GM10248 (cell line): ENCODE data around the gene SRCIN1.

Source experiments
- CTCF ChIA-PET: fragments of 300-600 bp; sonication (Branson Sonifier 250); formaldehyde crosslinking; extraction: SDS; loops from one replicate; lab custom pipeline; 2021; ENCODE audit warnings: antibody characterized with exemption; lab: Yijun Ruan, JAX
- POLR2A ChIA-PET: fragments of 350-650 bp; sonication (Branson Sonifier 250); formaldehyde crosslinking; extraction: SDS; loops from one replicate; lab custom pipeline; 2020; ENCODE audit warnings: antibody characterized with exemption; lab: Yijun Ruan, JAX
- DNase-seq: peaks from one replicate; pipeline ENCODE4 v3.0.0; 2012; ENCODE audit errors: extremely low spot score
- TF ChIP-seq, protein P1 (sequence below): IDR thresholded peaks from 2 replicates; pipeline ENCODE4 v1.5.1; 2012; ENCODE audit warnings: mild to moderate bottlenecking, low read depth; ENCODE audit errors: extremely low read depth, missing control alignments, control extremely low read depth

The SRCIN1 gene

DNA sequence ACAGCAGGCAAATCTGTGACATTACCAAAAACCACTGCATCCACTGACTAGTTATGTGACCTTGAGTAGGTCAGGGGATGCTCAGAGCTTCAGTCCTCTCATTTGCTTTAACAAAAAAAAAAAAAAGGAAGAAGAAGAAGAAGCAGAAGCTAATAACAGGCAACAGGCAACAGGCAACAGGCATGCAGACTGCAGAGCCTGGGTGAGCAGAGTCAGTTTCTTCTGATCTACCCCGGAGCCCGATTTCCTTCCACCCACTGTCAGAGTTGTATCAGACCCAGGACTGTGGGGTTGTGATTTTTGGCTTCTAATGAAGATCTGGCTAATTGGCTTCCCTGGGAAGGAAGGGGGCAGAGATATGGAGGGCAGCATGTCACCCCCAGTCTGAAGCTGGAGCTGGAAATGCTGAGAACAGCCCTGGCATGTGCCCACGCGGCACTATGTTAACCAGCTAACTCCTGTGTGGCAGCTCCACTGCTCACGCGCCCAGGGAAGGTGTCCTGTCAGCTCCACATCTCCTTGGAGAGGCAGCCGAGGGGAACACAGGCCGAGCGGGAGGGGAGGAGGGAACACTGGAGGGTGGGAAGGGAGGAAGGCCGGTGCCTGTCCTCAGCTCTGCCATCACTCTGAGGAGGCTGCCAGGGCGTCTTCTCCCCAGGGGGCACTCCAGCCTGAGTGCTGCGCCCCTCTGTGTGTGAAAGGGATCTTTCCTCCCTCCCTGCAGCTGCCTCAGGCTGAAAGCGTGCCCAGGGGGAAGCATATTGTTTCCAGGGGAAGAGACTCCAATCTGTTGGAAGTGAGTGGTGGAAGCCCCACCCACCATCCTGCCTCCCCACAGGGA lies 17.6 kb downstream of the SRCIN1 start:
- DNase-seq: no peak
- TF ChIP-seq, protein P1, sequence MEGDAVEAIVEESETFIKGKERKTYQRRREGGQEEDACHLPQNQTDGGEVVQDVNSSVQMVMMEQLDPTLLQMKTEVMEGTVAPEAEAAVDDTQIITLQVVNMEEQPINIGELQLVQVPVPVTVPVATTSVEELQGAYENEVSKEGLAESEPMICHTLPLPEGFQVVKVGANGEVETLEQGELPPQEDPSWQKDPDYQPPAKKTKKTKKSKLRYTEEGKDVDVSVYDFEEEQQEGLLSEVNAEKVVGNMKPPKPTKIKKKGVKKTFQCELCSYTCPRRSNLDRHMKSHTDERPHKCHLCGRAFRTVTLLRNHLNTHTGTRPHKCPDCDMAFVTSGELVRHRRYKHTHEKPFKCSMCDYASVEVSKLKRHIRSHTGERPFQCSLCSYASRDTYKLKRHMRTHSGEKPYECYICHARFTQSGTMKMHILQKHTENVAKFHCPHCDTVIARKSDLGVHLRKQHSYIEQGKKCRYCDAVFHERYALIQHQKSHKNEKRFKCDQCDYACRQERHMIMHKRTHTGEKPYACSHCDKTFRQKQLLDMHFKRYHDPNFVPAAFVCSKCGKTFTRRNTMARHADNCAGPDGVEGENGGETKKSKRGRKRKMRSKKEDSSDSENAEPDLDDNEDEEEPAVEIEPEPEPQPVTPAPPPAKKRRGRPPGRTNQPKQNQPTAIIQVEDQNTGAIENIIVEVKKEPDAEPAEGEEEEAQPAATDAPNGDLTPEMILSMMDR: no peak
- ChIA-PET CTCF (interaction anchor here (0.5 to 12.6 kb wide), 5 partner anchors 10 to 78 kb away, joined by 3 to 92 read pairs (median 8); no protein-coding TSS in a partner anchor), POLR2A (no interaction called here)

DNA sequence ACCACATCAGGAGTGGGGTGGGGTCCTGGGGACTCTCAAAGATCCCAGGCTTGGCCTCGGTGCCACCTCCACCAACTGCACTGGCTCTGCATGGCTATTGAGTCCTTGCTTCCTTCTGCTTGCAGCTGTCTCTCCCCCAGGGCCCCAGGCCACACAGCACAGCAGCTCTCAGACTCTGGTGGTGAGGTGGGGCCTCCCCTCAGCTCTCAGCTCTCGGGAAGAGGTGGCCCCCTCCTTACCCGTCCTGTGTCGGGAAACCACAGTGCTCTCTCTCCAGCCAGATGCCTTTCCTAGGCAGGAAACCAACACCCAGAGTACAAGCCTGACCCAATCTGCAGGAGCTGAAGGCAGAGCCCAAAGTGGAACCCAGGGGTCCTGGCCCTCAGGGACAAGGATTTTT lies 18.5 kb downstream of the SRCIN1 start:
- ChIA-PET CTCF (interaction anchor here (0.5 to 12.6 kb wide), 5 partner anchors 11 to 79 kb away, joined by 3 to 117 read pairs (median 35); no protein-coding TSS in a partner anchor), POLR2A (no interaction called here)
- TF ChIP-seq, protein P1: no peak
- no peak for DNase-seq

DNA sequence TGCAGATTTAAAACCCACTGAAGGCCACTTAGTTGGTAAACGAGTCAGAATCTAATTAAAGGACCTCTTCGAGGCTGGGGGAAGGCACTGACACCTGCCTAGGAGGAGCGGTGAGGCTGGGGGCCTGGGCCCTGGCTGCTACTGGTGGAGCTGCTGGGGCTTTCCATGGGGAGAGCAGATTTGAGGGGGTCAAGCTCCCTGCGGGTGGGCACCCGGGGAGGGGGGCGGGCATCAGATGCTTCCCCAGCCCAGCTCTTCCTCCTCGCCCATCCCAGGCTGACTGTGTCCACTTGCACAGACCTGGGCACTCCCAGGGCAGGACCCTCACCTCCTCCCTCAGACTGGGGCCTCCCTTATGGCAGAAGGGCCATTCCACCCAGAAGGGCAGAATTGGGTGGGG lies 19.0 kb downstream of the SRCIN1 start:
- TF ChIP-seq, protein P1: no peak
- ChIA-PET POLR2A (no interaction called here), CTCF (interaction anchor here (1.4 to 12.6 kb wide), 4 partner anchors 23 to 79 kb away, joined by 5 to 117 read pairs (median 64); no protein-coding TSS in a partner anchor)
- DNase-seq: no peak

DNA sequence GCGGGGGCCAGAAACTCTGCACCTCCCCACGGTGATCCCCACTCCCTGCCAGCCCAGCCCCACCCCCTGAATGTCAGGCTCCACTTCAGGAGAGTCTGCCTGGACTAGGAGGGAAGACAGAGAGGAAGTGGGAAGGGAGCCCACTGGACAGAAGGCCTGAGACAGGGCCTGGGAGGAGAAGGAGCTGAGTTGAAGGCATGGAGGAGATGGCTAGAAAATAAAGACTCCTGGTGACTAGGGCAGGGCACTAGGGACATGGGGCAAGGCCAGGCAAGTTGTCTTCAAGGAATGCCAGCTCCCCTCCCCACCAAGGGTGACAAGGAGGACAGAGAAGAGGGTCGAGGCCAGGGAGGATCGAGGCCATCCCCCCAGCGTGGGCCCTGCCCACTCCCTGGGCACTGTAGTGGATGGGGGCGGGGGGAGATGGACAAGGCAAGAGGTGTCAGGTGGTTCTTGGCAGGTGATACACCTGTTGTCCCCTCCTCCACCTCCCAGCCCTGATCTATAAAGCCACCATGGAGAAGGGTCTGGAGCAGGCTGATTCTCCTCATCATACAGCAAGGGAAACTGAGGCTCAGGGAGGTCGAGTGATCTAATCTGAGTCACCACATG lies 19.7 kb downstream of the SRCIN1 start:
- POLR2A ChIA-PET: no interaction called here
- TF ChIP-seq, protein P1: no peak
- CTCF ChIA-PET: interaction anchor here (0.9 to 12.6 kb wide), 10 partner anchors 10 to 162 kb away, joined by 3 to 117 read pairs (median 8); no protein-coding TSS in a partner anchor
- DNase-seq: no peak

DNA sequence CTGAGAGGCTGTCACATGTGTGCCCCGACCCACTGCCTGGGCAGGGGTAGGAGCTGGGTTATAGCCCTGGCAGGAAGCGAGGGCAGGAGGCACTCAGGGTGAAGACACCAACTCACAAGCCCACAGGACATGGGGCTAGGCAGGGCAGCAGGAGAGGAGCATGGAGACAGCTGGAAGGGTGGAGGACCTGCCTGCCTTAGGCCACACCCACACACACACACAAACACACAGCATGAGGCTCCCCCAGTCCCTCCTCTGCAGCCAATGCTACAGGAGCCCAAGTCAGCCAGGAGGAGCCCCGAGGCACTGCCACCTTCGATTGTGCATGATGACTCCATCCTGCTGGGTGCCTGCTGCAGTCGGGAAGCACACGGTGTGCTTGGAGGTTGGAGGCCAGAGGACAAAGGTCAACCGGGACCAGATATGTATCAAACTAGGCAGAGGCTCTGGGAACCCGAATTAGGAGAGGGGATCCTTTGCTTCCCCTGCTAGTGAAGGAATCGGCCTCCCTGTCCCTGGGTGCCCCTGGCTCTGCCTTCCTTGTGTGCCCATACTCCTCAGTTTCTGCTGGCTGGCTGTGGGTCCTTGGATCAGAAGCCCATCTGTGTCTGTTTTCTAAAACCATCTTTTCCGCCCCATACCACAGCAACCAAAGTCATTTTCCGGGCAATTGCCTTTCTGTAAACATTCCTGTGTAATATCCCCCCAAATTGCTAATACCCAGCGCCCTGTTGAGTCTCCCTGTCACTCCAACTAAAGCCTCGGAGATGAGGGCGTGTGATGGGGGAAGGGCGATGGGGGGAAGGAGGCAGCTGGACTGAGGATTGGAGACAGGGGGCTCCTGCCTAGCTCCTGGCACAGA lies 20.5 kb downstream of the SRCIN1 start:
- ChIA-PET POLR2A (no interaction called here), CTCF (interaction anchor here (0.8 to 12.6 kb wide), 16 partner anchors 8 to 162 kb away, joined by 3 to 117 read pairs (median 6); no protein-coding TSS in a partner anchor)
- TF ChIP-seq, protein P1: no peak
- DNase-seq: no peak
